Keratinocyte (primary cell): ENCODE results near the gene SCUBE2. TPM values are rescaled to one million over a fixed set of nuclear protein-coding genes. Genes with fewer than 3 reads are reported as not detected.

ENCODE experiments used
- DNase-seq: peaks from one replicate; pipeline ENCODE4 v3.0.0-alpha.2; 2011; ENCODE audit warnings: low read depth, missing footprints, low spot score
- FAIRE-seq: peaks from 2 replicates; lab custom pipeline; 2011; peaks lifted over from hg19 to GRCh38; lab: Jason Lieb, UNC
- H2AFZ ChIP-seq: 2 replicates; pipeline ENCODE4 v1.6.0; 2012; ENCODE audit warnings: low read length, control low read depth, inconsistent platforms; ENCODE audit not compliant: control insufficient read depth
- H3K27ac ChIP-seq: 2 replicates; pipeline ENCODE4 v1.5.1; 2011; ENCODE audit warnings: low read length; ENCODE audit not compliant: control insufficient read depth, insufficient read depth
- H3K27me3 ChIP-seq: 3 replicates; pipeline ENCODE4 v1.6.0; 2011; ENCODE audit warnings: low read length; ENCODE audit not compliant: control insufficient read depth, insufficient read depth; ENCODE audit errors: extremely low read depth
- H3K36me3 ChIP-seq, 2 experiments: 2 replicates in 1 of 2; 3 replicates in 1 of 2; pipeline ENCODE4 v1.5.1; 2011; ENCODE audit warnings: low read length in 2 of 2, mild to moderate bottlenecking in 1 of 2; ENCODE audit not compliant: control insufficient read depth in 2 of 2, insufficient read depth in 2 of 2; ENCODE audit errors: extremely low read depth in 1 of 2
- H3K4me1 ChIP-seq: 3 replicates; pipeline ENCODE4 v1.5.1; 2011; ENCODE audit warnings: low read length; ENCODE audit not compliant: control insufficient read depth, insufficient read depth; ENCODE audit errors: extremely low read depth
- H3K4me2 ChIP-seq: 3 replicates; pipeline ENCODE4 v1.6.0; 2011; ENCODE audit warnings: low read depth, low read length; ENCODE audit not compliant: control insufficient read depth, insufficient read depth; ENCODE audit errors: extremely low read depth
- H3K4me3 ChIP-seq, 3 experiments: fragments of 200-600 bp in 1 of 3; sonication (generic) in 1 of 3; 2 replicates in 2 of 3; 3 replicates in 1 of 3; pipeline ENCODE4 v1.5.1; 2011 to 2016; ENCODE audit warnings: low read length in 3 of 3, mild to moderate bottlenecking in 3 of 3, control low read depth in 2 of 3, inconsistent platforms in 1 of 3, low read depth in 1 of 3, mixed read lengths in 1 of 3, mixed run types in 1 of 3, moderate library complexity in 1 of 3; ENCODE audit not compliant: control insufficient read depth in 2 of 3, insufficient read depth in 2 of 3; ENCODE audit errors: extremely low read depth in 1 of 3
- H3K79me2 ChIP-seq: 2 replicates; pipeline ENCODE4 v1.6.0; 2012; ENCODE audit warnings: low read length; ENCODE audit not compliant: control insufficient read depth, insufficient read depth
- H3K9ac ChIP-seq: 3 replicates; pipeline ENCODE4 v1.6.0; 2011; ENCODE audit warnings: low read length; ENCODE audit not compliant: control insufficient read depth, insufficient read depth; ENCODE audit errors: extremely low read depth
- H3K9me1 ChIP-seq: 3 replicates; pipeline ENCODE4 v1.6.0; 2011; ENCODE audit warnings: low read length; ENCODE audit not compliant: control insufficient read depth, insufficient read depth; ENCODE audit errors: extremely low read depth
- H3K9me3 ChIP-seq: 2 replicates; pipeline ENCODE4 v1.5.1; 2012; ENCODE audit warnings: low read depth, low read length; ENCODE audit not compliant: control insufficient read depth
- H4K20me1 ChIP-seq: 3 replicates; pipeline ENCODE4 v1.6.0; 2011; ENCODE audit warnings: low read length; ENCODE audit not compliant: control insufficient read depth, insufficient read depth; ENCODE audit errors: extremely low read depth
- CTCF ChIP-seq, 3 experiments: IDR thresholded peaks in 1 of 3; conservative IDR thresholded peaks in 1 of 3; optimal IDR thresholded peaks in 1 of 3; 2 replicates in 2 of 3; 3 replicates in 1 of 3; pipeline versions ENCODE3 to v1.5.1; 2011; ENCODE audit warnings: low read length in 3 of 3, mild to moderate bottlenecking in 3 of 3, moderate library complexity in 2 of 3, control low read depth in 1 of 3, inconsistent platforms in 1 of 3; ENCODE audit not compliant: insufficient read depth in 2 of 3; ENCODE audit errors: extremely low read depth in 1 of 3
- EZH2 ChIP-seq: IDR thresholded peaks from one replicate; pipeline ENCODE4 v1.6.1; 2012; ENCODE audit warnings: inconsistent platforms, mild to moderate bottlenecking, low read length, moderate library complexity
- dilution Hi-C: fragments of 300-500 bp; cut with MboI; formaldehyde crosslinking; loops from one replicate; pipeline ENCODE4 v1.7.0; 2020; ENCODE audit warnings: low sequenced_read_pairs; ENCODE audit not compliant: extremely low pct_ligation_motif_present
- polyA plus RNA-seq, 5 experiments: library from polyadenylated mRNA; depleted of rRNA in 3 of 5; stranded (reverse) in 3 of 5; stranded (forward) in 1 of 5; unstranded in 1 of 5; fragments of >200 nt; gene quantifications; 1 replicate in 1 of 5; 2 replicates in 3 of 5; 3 replicates in 1 of 5; pipeline versions ENCODE4 v1.2.1 to v1.2.3, GENCODE V29; 2011 to 2012; ENCODE audit warnings: missing spikeins in 2 of 5, low read depth in 1 of 5, low replicate concordance in 1 of 5

Gene SCUBE2
- polyA plus RNA-seq, 1 donor (not counting 4 experiments of a cell fraction or from before 2014, with no cell fraction given), result 1.5 TPM

GRCh38 chr11:8973121-8973520 lies 118.3 kb downstream of the SCUBE2 start:
- Histone ChIP-seq H3K9ac (no peak overlapping the region), H2AFZ (no peak overlapping the region), H3K4me2 (no peak overlapping the region), H3K27me3 (no peaks in the 10 kb centered on the region), H3K4me1 (no peaks in the 10 kb centered on the region), H3K9me1 (no peaks in the 10 kb centered on the region), H3K36me3 (no peaks in the 10 kb centered on the region), H3K4me3 (no peak overlapping the region), H3K9me3 (no peaks in the 10 kb centered on the region), H4K20me1 (no peaks in the 10 kb centered on the region), H3K27ac (no peak overlapping the region), H3K79me2 (no peaks in the 10 kb centered on the region)
- no peak for DNase-seq
- dilution Hi-C loops, result no loop called here
- TF ChIP-seq EZH2 (no peak), CTCF (optimal IDR thresholded peaks at IDR 0.05 in 1 of 3, IDR thresholded peaks at IDR 0.05 in 1 of 3, conservative IDR thresholded peaks at IDR 0.05 in 1 of 3; ENCODE audit: extremely low read depth in 1 of 3, insufficient read depth in 2 of 3, low read length in 3 of 3) (no peak)
- FAIRE-seq, result no peak

GRCh38 chr11:8971924-8972316 lies 119.5 kb downstream of the SCUBE2 start:
- Histone ChIP-seq H3K9me3 (no peaks in the 10 kb centered on the region), H3K9me1 (no peaks in the 10 kb centered on the region), H3K27me3 (no peaks in the 10 kb centered on the region), H3K36me3 (no peaks in the 10 kb centered on the region), H3K4me3 (no peak overlapping the region), H2AFZ (no peak overlapping the region), H3K4me1 (no peaks in the 10 kb centered on the region), H3K4me2 (no peak overlapping the region), H3K27ac (no peak overlapping the region), H4K20me1 (no peaks in the 10 kb centered on the region), H3K9ac (no peak overlapping the region), H3K79me2 (no peaks in the 10 kb centered on the region)
- FAIRE-seq (no peak), DNase-seq (no peak)
- TF ChIP-seq CTCF (optimal IDR thresholded peaks at IDR 0.05 in 1 of 3, IDR thresholded peaks at IDR 0.05 in 1 of 3, conservative IDR thresholded peaks at IDR 0.05 in 1 of 3; ENCODE audit: extremely low read depth in 1 of 3, insufficient read depth in 2 of 3, low read length in 3 of 3) (no peak), EZH2 (no peak)
- dilution Hi-C loops, result no loop called here
